Suprapubic skin (tissue), 4 donors: ENCODE measurements around the gene LMX1B. TPM values are rescaled to one million over a fixed set of nuclear protein-coding genes. Genes with fewer than 3 reads are reported as not detected.
A peak's percentile ranks its signal among the peaks of the same experiment; 100 is the strongest.

ENCODE experiments used
- DNase-seq, 2 donors: peaks; one replicate each; pipeline ENCODE4 v3.0.0-alpha.2; 2019; ENCODE audit warnings: low spot score in 2 of 2
- H3K27ac ChIP-seq: fragments of 200-600 bp; sonication (generic); one replicate; pipeline ENCODE4 v1.5.1; 2019
- H3K27me3 ChIP-seq: fragments of 200-600 bp; sonication (generic); one replicate; pipeline ENCODE4 v1.5.1; 2019
- H3K36me3 ChIP-seq: fragments of 200-600 bp; sonication (generic); one replicate; pipeline ENCODE4 v1.5.1; 2019
- H3K4me1 ChIP-seq: fragments of 200-600 bp; sonication (generic); one replicate; pipeline ENCODE4 v1.5.1; 2019
- H3K4me3 ChIP-seq: fragments of 200-600 bp; sonication (generic); one replicate; pipeline ENCODE4 v1.5.1; 2019; ENCODE audit warnings: mild to moderate bottlenecking
- H3K9me3 ChIP-seq: fragments of 200-600 bp; sonication (generic); one replicate; pipeline ENCODE4 v1.5.1; 2019
- CTCF ChIP-seq, 2 donors: fragments of 200-600 bp in 1 of 2; fragments of 450-650 bp in 1 of 2; sonication (generic) in 1 of 2; IDR thresholded peaks; one replicate each; pipeline ENCODE4 v1.5.1; 2016 to 2019; ENCODE audit warnings: antibody characterized with exemption in 2 of 2, mild to moderate bottlenecking in 1 of 2, moderate library complexity in 1 of 2
- EP300 ChIP-seq: sonication (generic); formaldehyde crosslinking; IDR thresholded peaks from one replicate; pipeline ENCODE4 v1.6.1; 2017; ENCODE audit warnings: antibody characterized with exemption
- POLR2A ChIP-seq, 2 donors: fragments of 450-650 bp; IDR thresholded peaks; one replicate each; pipeline ENCODE4 v1.6.1; 2017; ENCODE audit warnings: antibody characterized with exemption in 2 of 2, mild to moderate bottlenecking in 2 of 2, moderate library complexity in 2 of 2
- POLR2AphosphoS5 ChIP-seq, 3 donors: sonication (generic); formaldehyde crosslinking; IDR thresholded peaks; one replicate each; pipeline ENCODE4 v1.6.1; 2017; ENCODE audit warnings: antibody characterized with exemption in 3 of 3
- WGBS: methylation state at CpG from one replicate; pipeline ENCODE4 v1.1.5; 2018; 5-methylcytosine and 5-hydroxymethylcytosine counted together
- total RNA-seq, 4 donors: library from RNA; depleted of rRNA; stranded (reverse); fragments of >200 nt; gene quantifications; one replicate each; pipeline ENCODE4 v1.1.0, GENCODE V29; 2016

Gene LMX1B
- 1 to 10 TPM; 2.4 to 7.8 (median 5.7) TPM for total RNA-seq

DNA sequence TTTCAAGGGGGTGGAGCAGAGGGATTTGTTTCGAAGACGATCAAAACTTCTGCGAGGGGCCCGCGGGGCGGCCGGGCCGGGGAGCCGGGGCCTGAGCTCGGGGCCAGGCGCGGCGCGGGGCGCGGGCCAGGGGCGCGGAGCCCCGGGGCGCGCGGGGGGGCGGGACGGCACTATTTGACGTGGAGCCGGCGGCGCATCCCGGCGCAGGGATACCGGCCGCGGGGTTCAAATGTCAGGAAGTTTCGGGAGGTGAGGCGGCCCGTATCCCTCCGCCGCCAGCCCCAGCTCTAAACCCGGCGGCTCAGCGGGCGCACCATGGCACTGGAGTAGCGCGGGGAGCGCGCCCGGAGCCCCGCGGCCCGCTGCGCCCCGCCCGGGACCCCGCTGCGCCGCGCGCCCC lies at the start of gene LMX1B:
TSS of gene LMX1B (plus strand) at position 278 of the 400 bp plus-strand sequence. CDS start 522 bp downstream, outside the sequence.
- Histone ChIP-seq H3K4me1 (peaks cover 51% of the 10 kb centered on the region), H3K4me3 (peak within 1 kb of the TSS; percentile 57), H3K9me3 (no peaks in the 10 kb centered on the region), H3K36me3 (no peaks in the 10 kb centered on the region), H3K27ac (peak within 1 kb of the TSS; percentile 62), H3K27me3 (peaks cover 90% of the 10 kb centered on the region)
- 1% methylated on average over 12 of the region's 58 CpGs for WGBS
- no peak for TF ChIP-seq CTCF (IDR thresholded peaks at IDR 0.05)
- no peak for TF ChIP-seq POLR2AphosphoS5 (IDR thresholded peaks at IDR 0.05)
- no peak for TF ChIP-seq EP300
- no peak for TF ChIP-seq POLR2A (IDR thresholded peaks at IDR 0.05)
- DNase-seq = peak in 1 of 2 donors; percentile 51

DNA sequence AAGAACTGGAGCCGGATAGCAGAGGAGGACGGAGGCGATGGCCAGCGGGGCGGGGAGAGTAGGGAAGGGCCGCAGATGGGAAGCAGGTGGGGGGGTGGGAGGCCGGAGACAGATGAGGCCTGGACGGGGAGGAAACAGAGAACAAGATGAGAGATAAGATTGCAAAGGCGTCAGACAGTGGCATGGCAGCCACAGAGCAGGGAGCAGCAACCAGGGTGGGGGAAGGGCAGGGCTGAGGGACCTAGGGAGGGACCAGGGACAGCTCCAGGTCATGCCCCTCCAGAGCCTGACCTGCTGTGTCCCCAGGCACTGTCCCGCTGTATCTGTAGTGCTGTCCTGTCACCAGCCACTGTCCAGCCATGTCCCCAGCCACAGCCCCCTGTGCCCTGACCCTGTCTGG lies 49.6 kb upstream of the LMX1B start:
- Histone ChIP-seq H3K36me3 (no peaks in the 10 kb centered on the region), H3K27me3 (peaks cover 58% of the 10 kb centered on the region), H3K4me3 (no peak overlapping the region), H3K9me3 (no peaks in the 10 kb centered on the region), H3K4me1 (no peaks in the 10 kb centered on the region), H3K27ac (no peak overlapping the region)
- TF ChIP-seq EP300 = no peak
- TF ChIP-seq CTCF (IDR thresholded peaks at IDR 0.05) = no peak
- no peak for TF ChIP-seq POLR2A (IDR thresholded peaks at IDR 0.05)
- no peak for TF ChIP-seq POLR2AphosphoS5 (IDR thresholded peaks at IDR 0.05)
- WGBS = 50% methylated on average over 10 of the region's 10 CpGs
- no peak for DNase-seq

- no peaks in the 10 kb centered on the region for H3K4me1 ChIP-seq
- TF ChIP-seq EP300 = no peak
- no peak for TF ChIP-seq CTCF (IDR thresholded peaks at IDR 0.05)
- TF ChIP-seq POLR2AphosphoS5 (IDR thresholded peaks at IDR 0.05) = no peak
- TF ChIP-seq POLR2A (IDR thresholded peaks at IDR 0.05) = no peak
- H3K36me3 ChIP-seq = no peaks in the 10 kb centered on the region
- H3K4me3 ChIP-seq = no peak overlapping the region
- H3K9me3 ChIP-seq = no peaks in the 10 kb centered on the region
- WGBS = 9% methylated on average over 3 of the region's 5 CpGs
- DNase-seq = no peak
- no peak overlapping the region for H3K27ac ChIP-seq
- H3K27me3 ChIP-seq = peaks cover 58% of the 10 kb centered on the region
These were observed 49.0 kb upstream of the LMX1B start for GRCh38 chr9:126564716-126565115.

DNA sequence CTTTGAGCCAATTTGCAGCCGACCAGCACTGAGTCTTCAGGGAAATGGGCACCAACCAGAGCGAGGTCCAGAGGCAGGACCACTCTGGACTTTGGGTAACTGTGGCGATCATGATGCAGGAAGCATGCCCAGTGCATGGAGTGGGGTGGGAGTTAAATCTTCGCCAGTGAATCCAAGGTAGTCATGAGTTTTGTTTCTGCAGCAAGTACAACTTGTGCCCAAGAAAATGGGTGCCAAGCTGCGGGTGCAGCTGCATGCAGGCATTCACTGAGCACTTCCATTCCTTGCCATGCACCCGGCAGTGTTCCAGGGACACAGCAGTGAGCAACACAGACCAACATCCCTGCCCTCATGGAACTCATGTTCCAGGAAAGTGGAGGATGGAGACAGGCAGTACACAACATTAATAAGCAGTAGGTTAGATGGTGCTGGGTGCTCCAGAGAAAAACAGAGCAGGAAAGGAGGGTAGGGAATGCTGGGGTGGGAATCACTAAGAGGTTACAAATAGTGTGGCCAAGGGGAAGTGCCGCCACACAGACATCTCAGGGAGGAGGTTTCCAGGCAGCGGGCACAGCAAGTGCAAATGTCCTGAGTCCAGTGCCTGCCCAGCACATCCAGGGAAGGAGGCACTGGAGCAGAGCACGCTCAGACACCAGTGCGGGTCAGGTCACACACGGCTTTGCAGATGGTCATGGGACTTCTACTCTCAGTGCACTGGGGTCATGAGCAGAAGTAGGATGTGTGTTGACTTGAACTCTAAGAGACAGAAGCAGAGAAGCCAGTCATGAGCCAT lies 48.2 kb upstream of the LMX1B start:
- TF ChIP-seq POLR2A (IDR thresholded peaks at IDR 0.05) (no peak), EP300 (no peak), POLR2AphosphoS5 (IDR thresholded peaks at IDR 0.05) (no peak), CTCF (IDR thresholded peaks at IDR 0.05) (no peak)
- no peak for DNase-seq
- Histone ChIP-seq H3K36me3 (no peaks in the 10 kb centered on the region), H3K4me3 (no peak overlapping the region), H3K9me3 (no peaks in the 10 kb centered on the region), H3K4me1 (no peaks in the 10 kb centered on the region), H3K27ac (no peak overlapping the region), H3K27me3 (peaks cover 55% of the 10 kb centered on the region)
- 89% methylated on average over 9 of the region's 11 CpGs for WGBS

- no peak for DNase-seq
- Histone ChIP-seq H3K27me3 (peaks cover 37% of the 10 kb centered on the region), H3K4me1 (no peaks in the 10 kb centered on the region), H3K9me3 (no peaks in the 10 kb centered on the region), H3K36me3 (no peaks in the 10 kb centered on the region), H3K27ac (no peak overlapping the region), H3K4me3 (no peak overlapping the region)
- WGBS = 100% methylated on average over 1 of the region's 1 CpG
- TF ChIP-seq CTCF (IDR thresholded peaks at IDR 0.05) (no peak), POLR2A (IDR thresholded peaks at IDR 0.05) (no peak), POLR2AphosphoS5 (IDR thresholded peaks at IDR 0.05) (no peak), EP300 (no peak)
These were observed 44.7 kb upstream of the LMX1B start for GRCh38 chr9:126569036-126569435.
